Measurements from ENCODE around the gene TNFRSF12A. TPM values are rescaled to one million over a fixed set of nuclear protein-coding genes. Genes with fewer than 3 reads are reported as not detected.
"Not testable (repeated sequence)": the region's sequence is repeated elsewhere in the genome, so short reads cannot be mapped to it uniquely, and the experiment has no call there.

TNFRSF12A gene
- total RNA-seq, 1 donor from 2014 or later: 4.9 TPM

GRCh38 chr16:3042376-3042775 lies 22.2 kb downstream of the TNFRSF12A start:
- no peak overlapping the region for H3K4me3 Mint-ChIP-seq
- H3K27me3 Mint-ChIP-seq (ENCODE audit: insufficient read depth): peaks cover 45% of the 10 kb centered on the region
- peaks cover 2% of the 10 kb centered on the region for H3K36me3 Mint-ChIP-seq (ENCODE audit: low read depth)
- H3K4me1 Mint-ChIP-seq (ENCODE audit: low read depth): peaks cover 4% of the 10 kb centered on the region
- no peaks in the 10 kb centered on the region for H3K9me3 Mint-ChIP-seq
- intact Hi-C loops (cut with micrococcal nuclease): no loop called here
- H3K27ac Mint-ChIP-seq: no peak overlapping the region
- no peak for DNase-seq (ENCODE audit: low spot score)

GRCh38 chr16:3044708-3045107 lies 24.5 kb downstream of the TNFRSF12A start:
- H3K36me3 Mint-ChIP-seq (ENCODE audit: low read depth): peaks cover 2% of the 10 kb centered on the region
- DNase-seq (ENCODE audit: low spot score): no peak
- peak overlapping the region; percentile 83 for H3K4me3 Mint-ChIP-seq
- H3K4me1 Mint-ChIP-seq (ENCODE audit: low read depth): peaks cover 18% of the 10 kb centered on the region
- peak overlapping the region; percentile 77 for H3K27ac Mint-ChIP-seq
- peaks cover 24% of the 10 kb centered on the region for H3K27me3 Mint-ChIP-seq (ENCODE audit: insufficient read depth)
- intact Hi-C loops (cut with micrococcal nuclease): loop anchor here (1.0 kb wide), 1 partner anchor 13 kb away; no protein-coding TSS in a partner anchor
- no peaks in the 10 kb centered on the region for H3K9me3 Mint-ChIP-seq

GRCh38 chr16:3045758-3046640 lies 25.8 kb downstream of the TNFRSF12A start, which contains the start of gene MMP25:
TSS of gene MMP25 (plus strand) at chr16:3046561. CDS start at chr16:3046918, 357 bp downstream.
- Mint-ChIP-seq H3K4me3 (peak within 1 kb of the TSS; percentile 83), H3K27ac (peak within 1 kb of the TSS; percentile 82), H3K27me3 (ENCODE audit: insufficient read depth) (peaks cover 15% of the 10 kb centered on the region), H3K4me1 (ENCODE audit: low read depth) (peaks cover 27% of the 10 kb centered on the region), H3K9me3 (no peaks in the 10 kb centered on the region), H3K36me3 (ENCODE audit: low read depth) (peaks cover 2% of the 10 kb centered on the region)
- DNase-seq (ENCODE audit: low spot score): no peak
- intact Hi-C loops (cut with micrococcal nuclease): loop anchor here (1.0 kb wide), 2 partner anchors 9 to 15 kb away; no protein-coding TSS in a partner anchor

GRCh38 chr16:3046641-3047386 lies 26.6 kb downstream of the TNFRSF12A start:
- Mint-ChIP-seq H3K4me3 (peak overlapping the region; percentile 77), H3K36me3 (ENCODE audit: low read depth) (peaks cover 7% of the 10 kb centered on the region), H3K27me3 (ENCODE audit: insufficient read depth) (peaks cover 15% of the 10 kb centered on the region), H3K9me3 (no peaks in the 10 kb centered on the region), H3K4me1 (ENCODE audit: low read depth) (peaks cover 35% of the 10 kb centered on the region), H3K27ac (peak overlapping the region; percentile 82)
- DNase-seq (ENCODE audit: low spot score): no peak
- intact Hi-C loops (cut with micrococcal nuclease): loop anchor here (1.0 kb wide), 1 partner anchor 8 kb away; no protein-coding TSS in a partner anchor

GRCh38 chr16:3047387-3047720 lies 27.2 kb downstream of the TNFRSF12A start:
- DNase-seq (ENCODE audit: low spot score): no peak
- intact Hi-C loops (cut with micrococcal nuclease): no loop called here
- Mint-ChIP-seq H3K27me3 (ENCODE audit: insufficient read depth) (peaks cover 15% of the 10 kb centered on the region), H3K36me3 (ENCODE audit: low read depth) (peaks cover 10% of the 10 kb centered on the region), H3K4me1 (ENCODE audit: low read depth) (peaks cover 41% of the 10 kb centered on the region), H3K27ac (peak overlapping the region; percentile 82), H3K4me3 (peak overlapping the region; percentile 77), H3K9me3 (no peaks in the 10 kb centered on the region)

- DNase-seq (ENCODE audit: low spot score): no peak
- Mint-ChIP-seq H3K9me3 (no peaks in the 10 kb centered on the region), H3K27me3 (ENCODE audit: insufficient read depth) (peaks cover 3% of the 10 kb centered on the region), H3K4me3 (peak overlapping the region; percentile 6), H3K36me3 (ENCODE audit: low read depth) (peaks cover 20% of the 10 kb centered on the region), H3K4me1 (ENCODE audit: low read depth) (peaks cover 59% of the 10 kb centered on the region), H3K27ac (peak overlapping the region; percentile 85)
- intact Hi-C loops (cut with micrococcal nuclease): no loop called here
Measured at GRCh38 chr16:3049921-3050481, 29.8 kb downstream of the TNFRSF12A start.

GRCh38 chr16:3050487-3050886 lies 30.3 kb downstream of the TNFRSF12A start:
- no peak for DNase-seq (ENCODE audit: low spot score)
- Mint-ChIP-seq H3K9me3 (no peaks in the 10 kb centered on the region), H3K27ac (peak overlapping the region; percentile 85), H3K36me3 (ENCODE audit: low read depth) (peaks cover 22% of the 10 kb centered on the region), H3K27me3 (ENCODE audit: insufficient read depth) (peaks cover under 1% of the 10 kb centered on the region), H3K4me3 (peak overlapping the region; percentile 6), H3K4me1 (ENCODE audit: low read depth) (peaks cover 60% of the 10 kb centered on the region)
- intact Hi-C loops (cut with micrococcal nuclease): no loop called here

- H3K9me3 Mint-ChIP-seq: no peaks in the 10 kb centered on the region
- no peak for DNase-seq (ENCODE audit: low spot score)
- peaks cover 22% of the 10 kb centered on the region for H3K36me3 Mint-ChIP-seq (ENCODE audit: low read depth)
- peak overlapping the region; percentile 85 for H3K27ac Mint-ChIP-seq
- no peak overlapping the region for H3K4me3 Mint-ChIP-seq
- intact Hi-C loops (cut with micrococcal nuclease): no loop called here
- H3K27me3 Mint-ChIP-seq (ENCODE audit: insufficient read depth): no peaks in the 10 kb centered on the region
- peaks cover 64% of the 10 kb centered on the region for H3K4me1 Mint-ChIP-seq (ENCODE audit: low read depth)
Measured at GRCh38 chr16:3051009-3051408, 30.8 kb downstream of the TNFRSF12A start.

GRCh38 chr16:3051494-3051893 lies 31.3 kb downstream of the TNFRSF12A start:
- Mint-ChIP-seq H3K4me3 (peak overlapping the region; percentile 21), H3K27ac (peak overlapping the region; percentile 85), H3K9me3 (no peaks in the 10 kb centered on the region), H3K36me3 (ENCODE audit: low read depth) (peaks cover 25% of the 10 kb centered on the region), H3K4me1 (ENCODE audit: low read depth) (peaks cover 66% of the 10 kb centered on the region), H3K27me3 (ENCODE audit: insufficient read depth) (no peaks in the 10 kb centered on the region)
- intact Hi-C loops (cut with micrococcal nuclease): no loop called here
- DNase-seq (ENCODE audit: low spot score): no peak

GRCh38 chr16:3052571-3053329 lies 32.6 kb downstream of the TNFRSF12A start:
- peaks cover 79% of the 10 kb centered on the region for H3K4me1 Mint-ChIP-seq (ENCODE audit: low read depth)
- H3K4me3 Mint-ChIP-seq; H3K27me3 Mint-ChIP-seq (ENCODE audit: insufficient read depth); intact Hi-C loops (cut with micrococcal nuclease); DNase-seq (ENCODE audit: low spot score); H3K9me3 Mint-ChIP-seq: not testable (repeated sequence)
- H3K27ac Mint-ChIP-seq: peak overlapping the region; percentile 49
- peaks cover 29% of the 10 kb centered on the region for H3K36me3 Mint-ChIP-seq (ENCODE audit: low read depth)

GRCh38 chr16:3053330-3053710 lies 33.2 kb downstream of the TNFRSF12A start:
- peaks cover 29% of the 10 kb centered on the region for H3K36me3 Mint-ChIP-seq (ENCODE audit: low read depth)

More at GRCh38 chr16:3053330-3053710, 33.2 kb downstream of the TNFRSF12A start:
- intact Hi-C loops (cut with micrococcal nuclease); H3K4me3 Mint-ChIP-seq; DNase-seq (ENCODE audit: low spot score); H3K27ac Mint-ChIP-seq; H3K9me3 Mint-ChIP-seq; H3K27me3 Mint-ChIP-seq (ENCODE audit: insufficient read depth): not testable (repeated sequence)
- H3K4me1 Mint-ChIP-seq (ENCODE audit: low read depth): peaks cover 75% of the 10 kb centered on the region

Measured in activated T-helper 1 cell treated with anti-CD3 and anti-CD28 coated beads, Interleukin-12 subunit alpha, Interleukin-12 subunit beta, Interleukin-2, Interleukin-4 antibody, amounts not matched to agents 30 ng/mL and 10 ng/mL and 1 ng/mL, durations not matched to agents 14 hours and 24 hours and 36 hours (primary cell).